Esophagus muscularis mucosa (tissue), 4 donors: ENCODE results near the gene BCL7C.

Experiments used
- CTCF ChIP-seq, 3 experiments: fragments of 200-600 bp in 2 of 3; fragments of 450-650 bp in 1 of 3; sonication (generic) in 2 of 3; IDR thresholded peaks; one replicate each; pipeline ENCODE4 v1.5.1; 2017 to 2019; ENCODE audit warnings: antibody characterized with exemption in 3 of 3, mild to moderate bottlenecking in 2 of 3, moderate library complexity in 1 of 3
- EP300 ChIP-seq: sonication (generic); formaldehyde crosslinking; IDR thresholded peaks from one replicate; pipeline ENCODE4 v1.6.1; 2017; ENCODE audit warnings: antibody characterized with exemption
- POLR2A ChIP-seq: fragments of 450-650 bp; IDR thresholded peaks from one replicate; pipeline ENCODE4 v1.6.1; 2017; ENCODE audit warnings: antibody characterized with exemption, moderate library complexity, mild to moderate bottlenecking, low read depth

- no peak for TF ChIP-seq CTCF (IDR thresholded peaks at IDR 0.05)
- no peak for TF ChIP-seq POLR2A
- no peak for TF ChIP-seq EP300
Measured at GRCh38 chr16:30843501-30843900, 50.4 kb downstream of the BCL7C start.
